Measurements from ENCODE around the gene CCDC134. TPM values are rescaled to one million over a fixed set of nuclear protein-coding genes. Genes with fewer than 3 reads are reported as not detected.

The CCDC134 gene
- total and polyA plus RNA-seq, 9 of the 15 experiments (the other 6 are each of a cell fraction or from before 2014, with no cell fraction given) = 0.56 to 11.9 (median 5.3) TPM

DNA sequence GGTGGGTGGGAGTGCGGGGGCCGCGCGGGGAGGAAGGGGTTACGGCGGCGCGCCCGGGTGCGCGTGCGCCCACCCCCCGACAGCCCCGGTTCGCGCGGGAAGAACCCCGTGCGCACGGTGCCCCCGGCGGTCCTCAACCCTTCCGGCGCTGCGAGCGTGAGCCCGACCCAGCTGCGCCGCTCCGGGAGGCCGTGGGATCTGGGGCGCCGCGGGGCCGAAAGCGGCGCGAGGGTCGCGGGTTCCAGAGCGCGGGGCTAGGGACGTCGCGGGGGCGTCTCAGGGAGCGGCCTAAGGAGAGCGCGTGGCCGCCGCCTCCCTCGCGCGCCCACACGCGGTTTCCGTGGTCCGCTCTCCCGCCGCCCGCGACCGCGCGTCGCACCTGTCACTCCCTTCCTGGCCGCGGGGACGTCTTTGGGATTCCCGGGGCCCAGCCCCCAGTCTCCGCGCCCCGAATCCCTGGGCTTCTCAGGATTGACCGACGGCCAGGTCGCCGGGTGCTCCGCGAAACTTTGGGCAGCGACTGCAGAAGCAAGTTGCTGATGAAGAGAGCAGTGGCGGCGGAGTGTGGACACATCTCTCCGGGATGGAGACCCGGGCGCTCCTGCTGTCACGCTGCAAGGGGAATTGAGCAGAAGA lies 33.0 kb downstream of the CCDC134 start (continued):
- TF ChIP-seq, protein P1, sequence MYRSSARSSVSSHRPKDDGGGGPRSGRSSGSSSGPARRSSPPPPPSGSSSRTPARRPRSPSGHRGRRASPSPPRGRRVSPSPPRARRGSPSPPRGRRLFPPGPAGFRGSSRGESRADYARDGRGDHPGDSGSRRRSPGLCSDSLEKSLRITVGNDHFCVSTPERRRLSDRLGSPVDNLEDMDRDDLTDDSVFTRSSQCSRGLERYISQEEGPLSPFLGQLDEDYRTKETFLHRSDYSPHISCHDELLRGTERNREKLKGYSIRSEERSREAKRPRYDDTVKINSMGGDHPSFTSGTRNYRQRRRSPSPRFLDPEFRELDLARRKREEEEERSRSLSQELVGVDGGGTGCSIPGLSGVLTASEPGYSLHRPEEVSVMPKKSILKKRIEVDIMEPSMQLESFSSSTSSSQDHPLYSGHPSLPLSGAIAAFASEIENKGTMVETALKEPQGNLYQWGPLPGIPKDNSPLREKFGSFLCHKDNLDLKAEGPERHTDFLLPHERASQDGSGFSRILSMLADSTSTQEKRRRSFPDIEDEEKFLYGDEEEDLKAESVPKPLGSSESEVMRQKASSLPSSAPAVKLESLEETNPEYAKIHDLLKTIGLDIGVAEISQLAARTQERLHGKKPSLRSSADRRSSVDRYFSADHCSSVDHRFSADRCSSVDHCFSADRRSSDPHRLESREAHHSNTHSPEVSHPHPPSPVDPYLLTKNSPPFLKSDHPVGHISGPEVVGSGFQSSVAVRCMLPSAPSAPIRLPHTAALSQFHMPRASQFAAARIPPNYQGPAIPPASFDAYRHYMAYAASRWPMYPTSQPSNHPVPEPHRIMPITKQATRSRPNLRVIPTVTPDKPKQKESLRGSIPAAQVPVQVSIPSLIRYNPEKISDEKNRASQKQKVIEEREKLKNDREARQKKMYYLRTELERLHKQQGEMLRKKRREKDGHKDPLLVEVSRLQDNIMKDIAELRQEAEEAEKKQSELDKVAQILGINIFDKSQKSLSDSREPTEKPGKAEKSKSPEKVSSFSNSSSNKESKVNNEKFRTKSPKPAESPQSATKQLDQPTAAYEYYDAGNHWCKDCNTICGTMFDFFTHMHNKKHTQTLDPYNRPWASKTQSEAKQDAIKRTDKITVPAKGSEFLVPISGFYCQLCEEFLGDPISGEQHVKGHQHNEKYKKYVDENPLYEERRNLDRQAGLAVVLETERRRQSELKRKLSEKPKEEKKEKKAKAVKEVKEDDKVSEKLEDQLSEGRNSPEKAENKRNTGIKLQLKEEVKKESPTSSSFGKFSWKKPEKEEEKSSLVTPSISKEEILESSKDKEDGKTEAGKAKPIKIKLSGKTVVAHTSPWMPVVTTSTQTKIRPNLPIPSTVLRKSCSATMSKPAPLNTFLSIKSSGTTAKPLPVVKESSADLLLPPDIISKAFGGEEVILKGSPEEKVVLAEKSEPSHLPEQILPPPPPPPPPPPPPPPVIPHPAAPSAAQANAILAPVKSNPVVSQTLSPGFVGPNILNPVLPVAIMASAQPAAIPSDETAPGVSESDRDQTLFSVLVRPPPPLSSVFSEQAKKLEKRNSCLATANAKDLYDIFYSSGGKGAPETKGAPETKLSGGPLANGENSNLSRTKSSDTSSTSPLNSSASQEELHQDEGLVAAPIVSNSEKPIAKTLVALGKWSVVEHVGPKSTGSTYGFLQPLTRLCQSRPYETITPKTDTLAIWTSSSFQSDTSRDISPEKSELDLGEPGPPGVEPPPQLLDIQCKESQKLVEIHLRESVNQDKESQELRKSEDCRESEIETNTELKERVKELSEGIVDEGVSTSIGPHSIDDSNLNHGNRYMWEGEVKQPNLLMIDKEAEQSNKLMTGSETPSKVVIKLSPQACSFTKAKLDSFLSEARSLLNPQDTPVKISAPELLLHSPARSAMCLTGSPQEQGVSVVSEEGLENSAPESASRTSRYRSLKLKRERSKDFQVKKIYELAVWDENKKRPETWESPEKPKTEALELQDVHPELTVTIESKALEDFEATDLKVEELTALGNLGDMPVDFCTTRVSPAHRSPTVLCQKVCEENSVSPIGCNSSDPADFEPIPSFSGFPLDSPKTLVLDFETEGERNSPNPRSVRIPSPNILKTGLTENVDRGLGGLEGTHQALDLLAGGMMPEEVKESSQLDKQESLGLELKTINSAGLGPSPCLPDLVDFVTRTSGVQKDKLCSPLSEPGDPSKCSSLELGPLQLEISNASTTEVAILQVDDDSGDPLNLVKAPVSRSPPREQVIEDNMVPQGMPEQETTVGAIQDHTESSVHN (IDR thresholded peaks at IDR 0.05; ENCODE audit: borderline replicate concordance in 1 of 2, low read depth in 1 of 2) = no peak
- TF ChIP-seq ZNF184 (CRISPR knock-in tag; IDR thresholded peaks at IDR 0.05) (no peak), IFI16 (CRISPR knock-in tag; IDR thresholded peaks at IDR 0.05) (no peak), TAF1 (IDR thresholded peaks at IDR 0.05; ENCODE audit: control insufficient read depth, extremely low read depth, insufficient read depth, low read length, severe bottlenecking) (no peak), ZBTB8A (IDR thresholded peaks at IDR 0.05; ENCODE audit: partially characterized antibody) (no peak), PTRF (tag; IDR thresholded peaks at IDR 0.05) (no peak), POLR2AphosphoS2 (IDR thresholded peaks at IDR 0.05; ENCODE audit: low read length) (no peak), ZBTB1 (CRISPR knock-in tag; IDR thresholded peaks at IDR 0.05; ENCODE audit: borderline replicate concordance, low read depth) (peak; percentile 45; the same call in 1 of the 2 replicates), HMGN3 (IDR thresholded peaks at IDR 0.05; ENCODE audit: borderline replicate concordance, extremely low read depth, insufficient read length, low read depth, low read length) (no peak), MED1 (CRISPR knock-in tag; IDR thresholded peaks at IDR 0.05; ENCODE audit: borderline replicate concordance) (no peak), SIN3A (IDR thresholded peaks at IDR 0.05; ENCODE audit: borderline replicate concordance in 2 of 2, control insufficient read depth in 1 of 2, low read depth in 2 of 2, low read length in 2 of 2) (0 out of 4 replicates have a peak, but pooled peaks of 1 of the 2 experiments have one; percentile 26)
- TF ChIP-seq, protein P2, sequence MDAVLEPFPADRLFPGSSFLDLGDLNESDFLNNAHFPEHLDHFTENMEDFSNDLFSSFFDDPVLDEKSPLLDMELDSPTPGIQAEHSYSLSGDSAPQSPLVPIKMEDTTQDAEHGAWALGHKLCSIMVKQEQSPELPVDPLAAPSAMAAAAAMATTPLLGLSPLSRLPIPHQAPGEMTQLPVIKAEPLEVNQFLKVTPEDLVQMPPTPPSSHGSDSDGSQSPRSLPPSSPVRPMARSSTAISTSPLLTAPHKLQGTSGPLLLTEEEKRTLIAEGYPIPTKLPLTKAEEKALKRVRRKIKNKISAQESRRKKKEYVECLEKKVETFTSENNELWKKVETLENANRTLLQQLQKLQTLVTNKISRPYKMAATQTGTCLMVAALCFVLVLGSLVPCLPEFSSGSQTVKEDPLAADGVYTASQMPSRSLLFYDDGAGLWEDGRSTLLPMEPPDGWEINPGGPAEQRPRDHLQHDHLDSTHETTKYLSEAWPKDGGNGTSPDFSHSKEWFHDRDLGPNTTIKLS (IDR thresholded peaks at IDR 0.05; ENCODE audit: borderline replicate concordance, low read depth) = peak; percentile 19; the same call in 1 of the 2 replicates
- TF ChIP-seq, protein P3, sequence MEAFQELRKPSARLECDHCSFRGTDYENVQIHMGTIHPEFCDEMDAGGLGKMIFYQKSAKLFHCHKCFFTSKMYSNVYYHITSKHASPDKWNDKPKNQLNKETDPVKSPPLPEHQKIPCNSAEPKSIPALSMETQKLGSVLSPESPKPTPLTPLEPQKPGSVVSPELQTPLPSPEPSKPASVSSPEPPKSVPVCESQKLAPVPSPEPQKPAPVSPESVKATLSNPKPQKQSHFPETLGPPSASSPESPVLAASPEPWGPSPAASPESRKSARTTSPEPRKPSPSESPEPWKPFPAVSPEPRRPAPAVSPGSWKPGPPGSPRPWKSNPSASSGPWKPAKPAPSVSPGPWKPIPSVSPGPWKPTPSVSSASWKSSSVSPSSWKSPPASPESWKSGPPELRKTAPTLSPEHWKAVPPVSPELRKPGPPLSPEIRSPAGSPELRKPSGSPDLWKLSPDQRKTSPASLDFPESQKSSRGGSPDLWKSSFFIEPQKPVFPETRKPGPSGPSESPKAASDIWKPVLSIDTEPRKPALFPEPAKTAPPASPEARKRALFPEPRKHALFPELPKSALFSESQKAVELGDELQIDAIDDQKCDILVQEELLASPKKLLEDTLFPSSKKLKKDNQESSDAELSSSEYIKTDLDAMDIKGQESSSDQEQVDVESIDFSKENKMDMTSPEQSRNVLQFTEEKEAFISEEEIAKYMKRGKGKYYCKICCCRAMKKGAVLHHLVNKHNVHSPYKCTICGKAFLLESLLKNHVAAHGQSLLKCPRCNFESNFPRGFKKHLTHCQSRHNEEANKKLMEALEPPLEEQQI (IDR thresholded peaks at IDR 0.05) = no peak

Measured in K562 (cell line).